HG02938 (cell line): ENCODE results near the gene ADPRHL1.

Experiments
- ATAC-seq: cut with Tn5 transposase; IDR thresholded peaks from one replicate; pipeline ENCODE4 v1.9.1; 2021; ENCODE audit warnings: mild to moderate bottlenecking, moderate library complexity; ENCODE audit not compliant: unreplicated experiment

The ADPRHL1 gene

GRCh38 chr13:113433391-113433916 is 19.8 kb downstream of the ADPRHL1 start:
- no peak for ATAC-seq

- ATAC-seq: no peak
Measured at GRCh38 chr13:113432506-113433270, 20.6 kb downstream of the ADPRHL1 start.

- no peak for ATAC-seq
Measured at GRCh38 chr13:113431171-113431570, 22.1 kb downstream of the ADPRHL1 start.

GRCh38 chr13:113430378-113431110 is 22.7 kb downstream of the ADPRHL1 start:
- no peak for ATAC-seq

GRCh38 chr13:113429608-113429985 is 23.7 kb downstream of the ADPRHL1 start:
- ATAC-seq: no peak

- no peak for ATAC-seq
Measured at GRCh38 chr13:113428871-113429607, 24.2 kb downstream of the ADPRHL1 start.

GRCh38 chr13:113428469-113428865 is 24.8 kb downstream of the ADPRHL1 start:
- ATAC-seq: no peak

GRCh38 chr13:113427562-113428468 is 25.5 kb downstream of the ADPRHL1 start:
- no peak for ATAC-seq

GRCh38 chr13:113426591-113426986 is 26.7 kb downstream of the ADPRHL1 start:
- ATAC-seq: no peak

GRCh38 chr13:113425941-113426590 is 27.2 kb downstream of the ADPRHL1 start:
- no peak for ATAC-seq

- no peak for ATAC-seq
Measured at GRCh38 chr13:113423520-113424163, 29.6 kb downstream of the ADPRHL1 start.

GRCh38 chr13:113422807-113423519 is 30.3 kb downstream of the ADPRHL1 start:
- no peak for ATAC-seq

- ATAC-seq: no peak
Measured at GRCh38 chr13:113421673-113422270, 31.5 kb downstream of the ADPRHL1 start.

- ATAC-seq: no peak
Measured at GRCh38 chr13:113420833-113421600, 32.3 kb downstream of the ADPRHL1 start.

GRCh38 chr13:113420232-113420631 is 33.1 kb downstream of the ADPRHL1 start:
- no peak for ATAC-seq

- no peak for ATAC-seq
Measured at GRCh38 chr13:113419531-113420193, 33.6 kb downstream of the ADPRHL1 start.

- ATAC-seq: no peak
Measured at GRCh38 chr13:113418722-113419049, 34.6 kb downstream of the ADPRHL1 start.
